ENCODE measurements around the gene TP53TG5. TPM values are rescaled to one million over a fixed set of nuclear protein-coding genes. Genes with fewer than 3 reads are reported as not detected.

Gene TP53TG5
- total and polyA plus RNA-seq, 3 donors from 2014 or later, result 6.4 to 28.2 (median 12.3) TPM

DNA sequence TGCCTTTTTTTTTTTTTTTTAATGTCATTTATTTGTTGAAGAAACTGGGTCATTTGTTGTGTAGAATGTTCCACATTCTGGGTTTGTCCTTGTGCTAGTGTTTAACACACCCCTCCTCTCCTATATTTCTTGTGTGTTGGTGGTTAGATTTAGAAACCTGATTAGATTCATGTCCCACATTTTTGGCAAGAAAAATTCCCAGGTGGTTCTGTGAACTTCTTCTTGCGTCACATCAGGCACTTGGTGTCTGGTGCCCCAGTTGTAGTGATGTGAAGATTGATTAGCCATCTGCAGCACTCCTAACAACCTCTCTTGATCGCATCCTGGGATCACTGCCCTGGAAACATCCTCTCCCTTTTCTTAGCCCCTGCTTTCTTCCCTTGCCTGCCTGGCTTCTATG lies 45.6 kb upstream of the TP53TG5 start:
- Histone ChIP-seq H3K9me3 (no peaks in the 10 kb centered on the region), H3K4me3 (no peak overlapping the region), H3K27me3 (no peaks in the 10 kb centered on the region), H3K27ac (no peak overlapping the region), H3K36me3 (ENCODE audit: low read depth, missing control alignments) (no peaks in the 10 kb centered on the region), H3K4me1 (no peaks in the 10 kb centered on the region)
- TF ChIP-seq, protein P1, sequence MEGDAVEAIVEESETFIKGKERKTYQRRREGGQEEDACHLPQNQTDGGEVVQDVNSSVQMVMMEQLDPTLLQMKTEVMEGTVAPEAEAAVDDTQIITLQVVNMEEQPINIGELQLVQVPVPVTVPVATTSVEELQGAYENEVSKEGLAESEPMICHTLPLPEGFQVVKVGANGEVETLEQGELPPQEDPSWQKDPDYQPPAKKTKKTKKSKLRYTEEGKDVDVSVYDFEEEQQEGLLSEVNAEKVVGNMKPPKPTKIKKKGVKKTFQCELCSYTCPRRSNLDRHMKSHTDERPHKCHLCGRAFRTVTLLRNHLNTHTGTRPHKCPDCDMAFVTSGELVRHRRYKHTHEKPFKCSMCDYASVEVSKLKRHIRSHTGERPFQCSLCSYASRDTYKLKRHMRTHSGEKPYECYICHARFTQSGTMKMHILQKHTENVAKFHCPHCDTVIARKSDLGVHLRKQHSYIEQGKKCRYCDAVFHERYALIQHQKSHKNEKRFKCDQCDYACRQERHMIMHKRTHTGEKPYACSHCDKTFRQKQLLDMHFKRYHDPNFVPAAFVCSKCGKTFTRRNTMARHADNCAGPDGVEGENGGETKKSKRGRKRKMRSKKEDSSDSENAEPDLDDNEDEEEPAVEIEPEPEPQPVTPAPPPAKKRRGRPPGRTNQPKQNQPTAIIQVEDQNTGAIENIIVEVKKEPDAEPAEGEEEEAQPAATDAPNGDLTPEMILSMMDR (IDR thresholded peaks at IDR 0.05), result no peak
- no peak for TF ChIP-seq POLR2A (IDR thresholded peaks at IDR 0.05)
- DNase-seq, result no peak
- 95 to 97% methylated on average over 2 of the region's 2 CpGs for WGBS, 2 donors
- intact Hi-C loops (cut with DNase I; ENCODE audit: low total_unique reads), result no loop called here

DNA sequence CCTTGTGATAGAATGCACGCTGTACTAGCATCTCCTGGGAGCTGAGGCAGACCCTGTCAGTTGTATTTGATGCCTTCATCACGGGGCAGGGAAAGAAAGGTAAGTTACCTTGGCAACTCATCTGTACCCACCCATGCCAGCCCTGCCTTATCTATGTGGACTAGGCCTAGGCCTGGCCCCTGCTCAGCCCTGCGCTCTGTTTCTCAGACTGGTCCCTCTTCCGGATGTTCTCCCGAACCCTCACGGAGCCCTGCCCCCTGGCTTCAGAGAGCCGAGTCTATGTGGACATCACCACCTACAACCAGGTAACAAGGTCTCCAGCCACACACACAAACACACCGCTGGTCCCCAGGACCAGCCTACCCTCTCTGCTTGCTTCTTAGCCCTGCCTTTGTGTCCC lies 42.0 kb upstream of the TP53TG5 start:
- Histone ChIP-seq H3K27ac (no peak overlapping the region), H3K4me3 (no peak overlapping the region), H3K9me3 (no peaks in the 10 kb centered on the region), H3K27me3 (no peaks in the 10 kb centered on the region), H3K36me3 (ENCODE audit: low read depth, missing control alignments) (no peaks in the 10 kb centered on the region), H3K4me1 (peaks cover 6% of the 10 kb centered on the region)
- WGBS, 2 donors, result 94 to 98% methylated on average over 8 of the region's 8 CpGs
- TF ChIP-seq, protein P1 (IDR thresholded peaks at IDR 0.05), result no peak
- no peak for TF ChIP-seq POLR2A (IDR thresholded peaks at IDR 0.05)
- intact Hi-C loops (cut with DNase I; ENCODE audit: low total_unique reads), result no loop called here
- DNase-seq, result no peak

DNA sequence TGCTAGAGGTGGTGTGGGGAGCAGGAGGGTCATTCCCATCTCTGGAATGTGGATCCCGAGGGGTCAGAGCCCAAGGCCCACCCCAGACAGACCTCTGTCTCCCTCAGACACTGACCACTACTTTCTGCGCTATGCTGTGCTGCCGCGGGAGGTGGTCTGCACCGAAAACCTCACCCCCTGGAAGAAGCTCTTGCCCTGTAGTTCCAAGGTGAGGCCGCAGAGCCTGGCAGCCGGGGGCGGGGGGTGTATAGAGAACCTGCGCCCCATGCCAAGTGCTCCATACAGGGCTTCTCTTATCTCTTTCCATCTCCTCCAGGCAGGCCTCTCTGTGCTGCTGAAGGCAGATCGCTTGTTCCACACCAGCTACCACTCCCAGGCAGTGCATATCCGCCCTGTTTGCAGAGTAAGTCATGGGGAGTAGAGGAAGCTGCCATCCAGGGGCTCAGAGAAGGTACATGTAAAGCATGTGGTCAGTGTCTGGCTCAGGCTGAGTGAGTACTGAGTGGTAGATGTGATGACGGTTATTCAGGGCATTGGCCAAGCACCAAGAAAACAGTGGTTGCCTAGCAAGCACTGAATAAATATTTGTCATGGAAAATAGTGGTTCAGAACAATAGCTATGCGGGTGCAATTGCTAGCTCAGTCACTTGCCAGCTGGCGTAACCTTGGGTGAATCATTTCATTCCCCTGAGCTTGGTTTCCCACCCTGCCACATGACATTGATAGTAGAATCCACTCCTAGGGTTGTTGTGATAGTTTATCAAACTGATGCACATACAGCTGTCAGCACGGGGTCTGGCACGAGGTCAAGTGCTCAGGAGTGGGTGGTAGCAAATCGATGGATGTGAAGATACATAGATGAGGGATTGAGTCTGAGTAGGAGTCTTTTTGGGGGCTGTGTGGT lies 41.3 kb upstream of the TP53TG5 start:
- Histone ChIP-seq H3K4me1 (peaks cover 6% of the 10 kb centered on the region), H3K4me3 (no peak overlapping the region), H3K36me3 (ENCODE audit: low read depth, missing control alignments) (no peaks in the 10 kb centered on the region), H3K27me3 (no peaks in the 10 kb centered on the region), H3K9me3 (no peaks in the 10 kb centered on the region), H3K27ac (no peak overlapping the region)
- intact Hi-C loops (cut with DNase I; ENCODE audit: low total_unique reads), result loop anchor here (2.0 kb wide), 1 partner anchor 65 kb away; no protein-coding TSS in a partner anchor
- 84 to 85% methylated on average over 17 of the region's 17 CpGs for WGBS, 2 donors
- DNase-seq, result no peak
- no peak for TF ChIP-seq POLR2A (IDR thresholded peaks at IDR 0.05)
- TF ChIP-seq, protein P1 (IDR thresholded peaks at IDR 0.05), result no peak

DNA sequence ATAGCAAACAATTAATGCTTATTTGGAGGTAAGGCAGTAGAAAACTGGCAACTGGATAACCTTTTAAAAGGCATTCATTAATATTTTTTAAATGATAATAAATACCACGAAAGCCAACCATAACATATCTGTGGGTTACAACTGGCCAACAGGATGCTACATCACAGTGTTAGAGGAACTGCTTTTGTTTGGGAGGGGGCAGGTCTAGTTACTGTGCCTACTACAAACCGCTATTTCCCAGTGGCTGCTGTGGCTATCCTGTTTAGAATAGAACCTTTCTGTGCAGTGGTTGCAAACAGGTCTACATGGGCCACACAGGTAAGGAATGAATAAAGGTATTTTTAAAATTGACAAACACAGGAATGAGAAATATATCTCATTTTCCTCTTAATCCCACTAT lies 38.8 kb upstream of the TP53TG5 start:
- H3K27ac ChIP-seq, result no peak overlapping the region
- TF ChIP-seq, protein P1 (IDR thresholded peaks at IDR 0.05), result no peak
- TF ChIP-seq POLR2A (IDR thresholded peaks at IDR 0.05), result no peak
- no peaks in the 10 kb centered on the region for H3K27me3 ChIP-seq
- intact Hi-C loops (cut with DNase I; ENCODE audit: low total_unique reads), result no loop called here
- peak overlapping the region in 1 of 2 donors; percentile 85 for H3K4me3 ChIP-seq
- WGBS, 2 donors, result 53 to 75% methylated on average over 2 of the region's 2 CpGs
- peaks cover 6% of the 10 kb centered on the region for H3K4me1 ChIP-seq
- DNase-seq, result no peak
- no peaks in the 10 kb centered on the region for H3K9me3 ChIP-seq
- no peaks in the 10 kb centered on the region for H3K36me3 ChIP-seq (ENCODE audit: low read depth, missing control alignments)

Data from testis (tissue), 3 donors.